HK-2 (cell line): ENCODE results near the gene PRDX5.

Source experiments
- DNase-seq: peaks from one replicate; pipeline ENCODE4 v3.0.0-alpha.2; 2018; ENCODE audit not compliant: unreplicated experiment

Gene PRDX5

DNA sequence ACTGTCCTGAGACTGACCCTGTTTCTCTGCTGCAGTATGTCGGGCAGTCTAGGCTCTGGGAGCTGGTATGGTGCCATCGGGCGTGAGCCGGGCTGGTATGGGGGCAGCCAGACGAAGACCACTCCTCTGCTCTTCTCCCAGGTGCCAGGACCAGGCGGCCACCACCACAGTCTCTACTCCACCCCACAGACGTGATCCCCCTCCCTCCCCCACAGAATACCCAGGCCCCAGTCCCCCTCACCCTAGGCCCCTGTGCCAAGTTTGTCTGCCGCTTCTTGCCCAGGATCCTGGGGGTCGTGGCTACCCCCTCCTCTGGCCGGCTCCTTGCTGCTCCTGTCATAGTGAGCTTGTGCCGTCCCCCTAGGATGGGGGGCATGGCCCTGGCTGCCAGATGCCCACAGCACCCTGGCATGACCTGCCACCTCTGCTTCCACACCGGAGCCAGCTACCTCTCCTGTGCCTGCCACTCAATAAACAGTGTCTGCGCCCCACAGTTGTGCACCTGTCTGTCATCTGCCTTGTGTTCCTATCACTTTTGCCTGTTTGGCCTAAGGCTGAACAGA is 28.8 kb upstream of the PRDX5 start:
- DNase-seq: no peak

DNA sequence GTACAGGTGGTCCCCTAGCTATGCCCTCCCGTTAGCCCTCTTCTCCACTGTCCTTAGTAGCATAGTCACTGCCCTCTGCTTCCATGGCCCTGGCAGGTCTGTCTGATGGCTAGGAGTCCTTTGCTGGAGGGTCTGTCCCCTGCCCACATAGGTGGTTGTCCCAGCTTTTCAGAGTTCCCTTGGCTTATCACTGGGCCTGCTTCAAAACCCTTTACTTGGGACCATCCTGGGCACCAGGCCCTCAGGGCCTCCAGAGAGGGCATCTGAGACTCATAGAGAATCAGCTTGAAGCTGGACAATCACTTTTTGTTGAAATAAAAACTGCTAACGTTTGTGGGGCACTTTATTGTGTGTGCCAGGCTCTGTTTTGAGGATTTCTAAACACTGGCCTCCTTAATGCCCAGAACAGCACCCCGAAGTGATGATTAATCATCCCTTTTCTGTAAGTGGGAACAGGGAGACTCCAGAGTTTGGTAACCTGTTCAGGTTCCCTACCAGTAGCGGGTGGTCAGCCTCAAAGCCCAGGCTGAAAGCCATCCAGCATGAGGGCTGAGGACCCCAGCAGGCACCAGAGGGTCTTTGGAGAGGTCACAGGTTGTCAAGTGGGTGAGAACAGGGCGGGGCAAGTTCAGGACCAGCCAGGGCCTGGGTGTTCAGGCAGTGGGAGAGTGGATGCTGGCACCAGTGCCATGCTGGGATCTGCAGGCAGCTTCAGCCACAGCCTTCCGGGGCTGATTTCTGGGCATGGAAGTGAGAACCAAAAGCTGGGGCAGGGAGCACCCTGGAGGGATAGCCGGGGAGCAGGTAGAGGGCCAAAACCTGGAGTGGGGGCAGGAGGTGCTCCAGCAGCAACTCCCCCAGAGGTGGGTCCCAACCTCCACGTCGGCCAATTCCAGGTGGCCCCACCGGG is 27.3 kb upstream of the PRDX5 start:
- no peak for DNase-seq

DNA sequence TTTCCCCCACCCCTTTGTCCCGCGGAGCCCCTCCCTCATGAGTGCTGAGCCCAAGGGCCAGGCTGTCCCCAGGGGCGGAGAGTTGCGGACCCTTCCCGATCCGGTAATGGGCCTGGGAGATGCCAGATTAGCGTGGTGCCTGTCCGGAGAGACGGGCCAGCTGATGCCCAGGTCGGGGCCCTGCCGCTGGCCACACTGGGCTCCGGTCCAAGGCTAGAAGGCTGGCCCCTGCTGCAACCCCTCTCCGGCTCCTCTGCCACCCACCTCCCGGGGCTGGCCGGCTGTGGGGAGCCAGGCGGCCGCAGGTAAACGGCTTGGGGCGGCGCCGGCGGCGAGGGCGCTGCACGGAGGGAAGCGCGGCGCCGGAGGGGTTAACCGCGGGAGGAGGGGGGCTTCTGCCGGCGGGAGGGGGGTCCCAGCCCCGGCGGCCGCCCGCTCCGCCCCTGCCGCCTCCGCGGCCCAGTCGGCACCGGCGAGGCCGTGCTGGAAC is 26.6 kb upstream of the PRDX5 start, which contains the start of gene KCNK4:
Gene KCNK4 (plus strand): TSS at position 41 of the 490 bp plus-strand sequence. CDS start 1,717 bp downstream, outside the sequence.
- DNase-seq: no peak

DNA sequence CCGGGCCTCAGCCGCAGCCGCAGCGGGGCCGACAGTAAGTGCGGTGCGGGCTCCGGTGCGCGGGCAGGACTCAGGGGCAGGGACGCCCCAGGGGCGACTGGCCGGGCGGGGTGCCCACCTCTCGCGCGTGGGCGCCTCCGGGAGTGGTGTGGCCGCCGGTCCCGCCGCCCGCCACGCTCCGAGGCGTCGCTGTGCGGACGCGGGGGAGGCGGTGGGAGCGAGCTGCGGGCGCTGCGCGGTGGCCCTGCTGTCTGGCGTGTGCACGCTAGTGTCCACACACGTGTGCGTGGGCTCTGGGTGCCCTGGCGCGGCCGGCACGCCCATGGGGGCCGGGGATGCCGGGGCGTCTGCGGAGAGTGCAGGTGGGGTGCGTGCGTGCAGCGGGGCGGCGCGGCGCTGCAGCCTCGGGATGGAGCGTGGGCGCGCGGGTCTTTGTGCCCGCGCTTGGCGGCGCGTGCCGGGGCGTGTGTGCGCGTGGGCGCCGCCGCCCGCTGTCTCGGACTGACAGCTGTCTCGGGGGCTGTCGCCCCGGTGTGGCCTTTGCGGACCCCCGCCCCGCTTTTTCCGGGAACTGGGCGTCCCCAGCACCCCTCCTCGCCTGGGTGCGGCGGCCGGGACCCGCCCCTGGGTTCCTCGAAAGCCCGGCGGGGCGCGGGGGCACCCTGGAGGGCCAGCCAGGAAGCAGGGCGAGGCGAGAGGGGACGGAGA is 26.0 kb upstream of the PRDX5 start:
- DNase-seq: no peak

DNA sequence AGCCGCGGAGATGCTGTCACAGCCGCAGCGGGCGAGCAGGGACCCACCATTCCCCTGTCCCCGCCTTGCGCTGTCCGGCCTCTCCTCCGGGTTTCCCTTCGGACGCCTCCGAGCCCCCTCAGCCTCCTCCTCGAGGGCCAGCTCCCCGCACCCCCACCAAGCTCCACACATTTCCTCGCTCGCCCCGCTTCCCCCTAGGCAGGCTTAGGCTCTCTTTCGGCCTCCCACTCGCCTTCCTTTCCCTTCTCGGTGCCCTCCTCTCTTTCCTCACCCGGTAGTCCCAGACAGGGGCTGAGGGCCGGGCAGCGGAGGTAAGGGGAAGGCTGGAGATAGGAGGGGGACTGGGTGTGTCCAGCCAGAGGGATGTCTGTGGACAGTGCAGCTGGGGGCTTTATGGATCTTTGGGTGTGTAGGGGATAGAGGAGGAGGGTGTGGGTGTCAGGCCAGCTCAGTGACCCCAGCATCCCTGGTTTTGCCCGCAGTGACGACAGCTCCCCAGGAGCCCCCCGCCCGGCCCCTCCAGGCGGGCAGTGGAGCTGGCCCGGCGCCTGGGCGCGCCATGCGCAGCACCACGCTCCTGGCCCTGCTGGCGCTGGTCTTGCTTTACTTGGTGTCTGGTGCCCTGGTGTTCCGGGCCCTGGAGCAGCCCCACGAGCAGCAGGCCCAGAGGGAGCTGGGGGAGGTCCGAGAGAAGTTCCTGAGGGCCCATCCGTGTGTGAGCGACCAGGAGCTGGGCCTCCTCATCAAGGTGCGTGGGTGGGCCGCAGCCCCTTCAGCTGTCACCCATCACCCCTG is 25.3 kb upstream of the PRDX5 start:
- no peak for DNase-seq

DNA sequence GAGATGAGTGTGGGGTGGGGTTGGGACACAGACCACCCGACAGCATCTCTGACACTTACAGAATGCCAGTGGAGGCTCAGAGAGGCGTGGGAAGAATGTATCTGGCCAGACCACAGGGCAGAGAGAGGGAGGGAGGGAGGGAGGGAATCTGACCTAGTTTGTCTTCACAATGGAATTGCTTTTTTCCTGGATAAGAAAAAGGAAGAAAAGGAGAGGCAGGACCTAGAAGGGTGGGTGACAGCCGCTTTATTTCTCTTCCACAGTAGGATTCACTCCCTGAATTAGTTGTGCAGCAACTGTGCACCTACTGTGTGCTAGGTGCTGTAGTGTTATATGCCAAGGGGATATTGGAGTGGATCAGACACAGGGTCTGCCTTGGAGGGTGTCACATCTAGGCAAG is 23.1 kb upstream of the PRDX5 start:
- DNase-seq: no peak

DNA sequence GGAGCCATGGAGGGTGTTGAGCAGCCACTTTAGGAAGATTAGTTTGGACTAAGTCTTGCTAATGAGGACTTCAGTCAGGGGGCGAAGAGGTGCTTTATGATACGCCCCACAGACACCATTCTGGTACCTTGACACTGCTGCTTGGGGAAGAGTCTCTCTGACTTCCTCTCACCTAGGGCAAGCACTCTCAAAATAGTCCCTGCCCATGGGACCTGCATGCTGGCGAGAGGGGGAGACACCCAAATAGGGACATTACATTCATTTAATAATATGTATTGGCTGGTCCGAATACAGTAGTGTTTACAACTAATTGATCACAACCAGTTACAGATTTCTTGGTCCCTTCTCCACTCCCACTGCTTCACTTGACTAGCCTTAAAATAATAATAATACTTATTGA is 22.2 kb upstream of the PRDX5 start:
- no peak for DNase-seq

DNA sequence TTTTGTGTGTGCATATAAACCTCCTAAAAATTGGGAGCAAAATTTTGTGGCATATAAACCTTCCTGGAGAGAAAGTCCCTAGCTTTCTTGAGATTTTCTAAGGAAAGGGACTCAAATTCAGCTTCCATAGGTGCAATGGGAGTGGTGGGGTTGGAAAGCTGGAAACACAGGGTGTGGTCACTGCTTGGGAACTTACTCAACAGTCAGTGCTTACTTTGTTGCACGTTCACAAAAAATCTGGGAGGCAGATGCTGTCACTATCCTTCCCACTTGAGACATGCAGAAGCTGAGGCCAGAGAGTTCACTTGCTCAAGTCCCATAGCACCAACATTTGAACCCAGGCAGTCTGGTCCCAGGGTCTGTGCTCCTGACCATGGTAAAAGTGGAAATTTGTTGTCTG is 21.7 kb upstream of the PRDX5 start:
- DNase-seq: no peak

DNA sequence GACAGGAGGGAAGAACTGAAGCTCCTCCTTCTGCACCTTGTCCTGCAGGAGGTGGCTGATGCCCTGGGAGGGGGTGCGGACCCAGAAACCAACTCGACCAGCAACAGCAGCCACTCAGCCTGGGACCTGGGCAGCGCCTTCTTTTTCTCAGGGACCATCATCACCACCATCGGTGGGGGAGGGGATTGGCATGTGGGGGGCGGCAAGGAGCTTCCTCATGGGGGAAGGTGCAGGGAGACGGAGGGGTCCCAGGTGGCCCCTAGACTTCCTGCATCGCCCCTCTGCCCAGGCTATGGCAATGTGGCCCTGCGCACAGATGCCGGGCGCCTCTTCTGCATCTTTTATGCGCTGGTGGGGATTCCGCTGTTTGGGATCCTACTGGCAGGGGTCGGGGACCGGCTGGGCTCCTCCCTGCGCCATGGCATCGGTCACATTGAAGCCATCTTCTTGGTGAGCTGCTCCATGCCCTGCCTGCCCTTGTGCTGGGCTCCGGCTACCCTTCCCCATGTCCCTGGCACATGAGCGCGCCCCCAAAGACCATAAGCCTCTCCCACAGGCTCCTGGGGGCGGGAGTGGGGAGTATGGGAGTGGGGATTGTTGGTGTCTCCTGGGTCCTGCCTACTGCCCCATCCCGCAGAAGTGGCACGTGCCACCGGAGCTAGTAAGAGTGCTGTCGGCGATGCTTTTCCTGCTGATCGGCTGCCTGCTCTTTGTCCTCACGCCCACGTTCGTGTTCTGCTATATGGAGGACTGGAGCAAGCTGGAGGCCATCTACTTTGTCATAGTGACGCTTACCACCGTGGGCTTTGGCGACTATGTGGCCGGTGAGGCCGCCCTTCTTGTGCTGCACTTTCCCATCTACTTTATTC is 20.9 kb upstream of the PRDX5 start:
- DNase-seq: no peak

DNA sequence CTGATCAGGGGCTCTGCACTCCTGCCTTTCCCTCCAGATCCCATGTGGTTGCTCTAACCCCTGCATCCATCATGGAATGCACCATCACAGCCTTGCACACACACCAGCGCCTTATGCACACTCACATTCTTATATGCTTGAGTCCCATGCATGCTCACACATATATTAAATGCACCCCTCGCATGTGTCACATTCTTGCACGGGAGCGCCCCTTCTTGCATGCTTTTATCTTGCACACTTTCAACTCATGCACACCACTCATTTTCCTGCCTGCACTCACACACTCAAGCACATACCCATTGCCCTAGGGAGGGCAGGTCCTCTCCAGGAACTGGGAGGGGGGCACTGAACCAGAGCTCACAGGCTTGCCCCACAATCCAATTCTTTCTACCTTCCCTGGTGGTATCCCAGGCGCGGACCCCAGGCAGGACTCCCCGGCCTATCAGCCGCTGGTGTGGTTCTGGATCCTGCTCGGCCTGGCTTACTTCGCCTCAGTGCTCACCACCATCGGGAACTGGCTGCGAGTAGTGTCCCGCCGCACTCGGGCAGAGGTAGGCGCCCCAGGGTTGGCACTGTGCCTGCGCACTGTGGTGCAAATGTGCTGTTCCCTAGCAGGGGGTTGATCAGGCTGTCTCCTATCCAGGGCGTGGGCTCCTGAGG is 20.1 kb upstream of the PRDX5 start:
- no peak for DNase-seq

DNA sequence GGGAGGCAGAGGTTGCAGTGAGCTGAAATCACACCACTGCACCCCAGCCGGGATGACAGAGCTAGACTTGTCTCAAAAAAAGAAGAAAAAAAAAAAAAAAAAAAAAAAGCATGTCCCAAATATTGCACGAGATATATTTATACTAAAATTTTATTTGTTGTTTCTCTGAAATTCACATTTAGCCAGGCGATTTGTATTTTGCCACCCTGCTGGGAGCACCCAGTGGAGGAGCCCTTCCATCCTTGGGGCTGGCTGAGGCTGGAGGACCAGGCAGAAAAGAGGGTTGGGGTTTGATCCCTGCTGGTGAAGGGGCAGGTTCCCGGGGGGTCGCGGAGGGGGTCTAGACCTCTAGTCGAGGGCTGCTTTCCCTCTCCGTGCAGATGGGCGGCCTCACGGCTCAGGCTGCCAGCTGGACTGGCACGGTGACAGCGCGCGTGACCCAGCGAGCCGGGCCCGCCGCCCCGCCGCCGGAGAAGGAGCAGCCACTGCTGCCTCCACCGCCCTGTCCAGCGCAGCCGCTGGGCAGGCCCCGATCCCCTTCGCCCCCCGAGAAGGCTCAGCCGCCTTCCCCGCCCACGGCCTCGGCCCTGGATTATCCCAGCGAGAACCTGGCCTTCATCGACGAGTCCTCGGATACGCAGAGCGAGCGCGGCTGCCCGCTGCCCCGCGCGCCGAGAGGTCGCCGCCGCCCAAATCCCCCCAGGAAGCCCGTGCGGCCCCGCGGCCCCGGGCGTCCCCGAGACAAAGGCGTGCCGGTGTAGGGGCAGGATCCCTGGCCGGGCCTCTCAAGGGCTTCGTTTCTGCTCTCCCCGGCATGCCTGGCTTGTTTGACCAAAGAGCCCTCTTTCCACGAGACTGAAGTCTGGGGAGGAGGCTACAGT is 18.7 kb upstream of the PRDX5 start:
- no peak for DNase-seq

DNA sequence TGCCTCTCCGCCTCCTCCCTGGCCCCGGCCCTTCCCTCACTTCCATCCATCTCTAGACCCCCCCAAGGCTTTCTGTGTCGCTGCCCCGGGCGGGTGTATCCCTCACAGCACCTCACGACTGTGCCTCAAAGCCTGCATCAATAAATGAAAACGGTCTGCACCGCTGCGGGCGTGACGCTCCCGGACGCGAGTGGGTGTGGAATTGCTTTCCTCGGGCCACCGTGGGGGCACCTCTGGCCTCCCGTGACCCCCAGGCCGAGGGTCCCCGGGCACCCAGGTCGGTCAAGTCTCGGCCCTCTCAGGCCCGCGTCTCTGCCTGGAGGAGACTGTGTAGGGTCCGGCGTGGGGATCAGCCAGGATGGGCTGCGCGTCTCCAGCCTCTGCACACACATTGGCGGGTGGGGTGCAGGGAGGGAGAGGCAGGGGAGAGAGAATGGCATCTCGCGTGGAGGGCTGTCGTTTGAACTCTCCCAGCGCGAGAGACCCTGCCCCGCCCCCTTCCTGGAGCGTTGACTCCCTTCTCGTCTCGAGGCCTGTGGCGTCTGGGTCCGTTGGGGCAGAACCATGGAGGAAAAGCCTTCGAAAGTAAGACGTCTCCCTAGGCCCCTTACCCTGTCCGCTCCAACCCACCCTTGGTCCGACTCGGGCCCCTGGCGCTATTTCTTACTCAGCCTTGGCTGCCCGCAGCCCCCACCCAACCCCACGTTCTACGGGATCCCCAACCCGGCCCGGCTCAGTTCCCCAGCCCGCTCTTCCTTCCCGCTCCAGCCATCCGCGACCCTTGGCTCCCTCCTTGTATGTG is 17.9 kb upstream of the PRDX5 start, which contains the start of gene CATSPERZ:
Gene CATSPERZ (plus strand): TSS at position 512 of the 802 bp plus-strand sequence. CDS start 53 bp downstream, at position 565.
- DNase-seq: no peak

DNA sequence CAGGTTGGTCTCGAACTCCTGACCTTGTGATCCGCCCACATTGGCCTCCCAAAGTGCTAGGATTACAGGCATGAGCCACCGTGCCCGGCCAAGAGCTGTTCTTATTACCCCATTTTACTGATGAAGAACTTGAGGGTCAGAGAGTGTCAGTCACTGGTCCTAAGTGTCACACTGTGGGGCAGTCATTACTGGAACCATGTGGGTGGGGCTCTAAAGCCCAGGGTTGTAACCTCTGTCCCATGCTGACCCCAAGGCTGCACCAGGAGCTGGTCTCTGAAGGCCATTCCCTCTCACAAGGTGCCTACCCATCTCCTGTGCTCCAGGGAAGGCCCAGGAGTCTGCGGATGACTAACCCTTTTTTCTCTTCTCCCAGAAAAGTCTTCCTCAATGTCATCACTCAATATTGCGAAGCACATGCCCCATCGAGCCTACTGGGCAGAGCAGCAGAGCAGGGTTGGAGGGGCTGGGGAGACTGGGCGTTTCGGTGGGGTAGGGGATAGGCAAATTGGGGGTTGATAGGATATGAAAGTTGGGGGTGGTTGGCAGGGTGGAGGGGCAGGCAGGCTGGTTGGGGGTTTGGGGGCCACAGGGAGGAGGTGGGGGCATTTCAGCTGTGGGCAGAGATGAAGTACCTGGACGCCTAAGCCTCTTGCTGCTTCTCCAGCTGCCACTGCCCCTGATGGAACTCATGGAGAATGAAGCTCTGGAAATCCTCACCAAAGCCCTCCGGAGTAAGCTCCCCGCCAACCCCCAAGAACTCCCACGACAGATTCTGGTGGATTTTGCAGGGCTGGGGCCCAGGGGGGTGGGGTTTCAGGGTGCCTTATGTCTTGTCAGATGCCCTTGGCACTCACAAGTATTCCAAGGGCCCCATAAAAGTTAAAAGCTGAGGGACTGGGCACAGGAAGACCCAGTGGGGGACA is 14.6 kb upstream of the PRDX5 start:
- no peak for DNase-seq

DNA sequence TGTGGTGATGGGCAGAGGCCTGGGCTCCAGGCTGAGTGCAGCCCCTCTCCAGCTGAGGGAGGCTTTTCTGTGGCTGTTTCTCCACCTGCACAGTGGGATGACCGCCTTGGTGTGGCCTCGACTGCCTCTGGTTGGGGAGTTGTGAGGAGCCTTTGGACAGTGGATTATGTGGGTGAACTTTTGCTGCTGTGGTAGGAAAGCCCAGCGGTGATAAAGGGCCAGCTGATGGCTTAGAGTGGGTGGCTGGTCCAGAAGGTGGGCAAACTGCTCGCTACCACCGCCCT is 13.9 kb upstream of the PRDX5 start:
- DNase-seq: no peak

DNA sequence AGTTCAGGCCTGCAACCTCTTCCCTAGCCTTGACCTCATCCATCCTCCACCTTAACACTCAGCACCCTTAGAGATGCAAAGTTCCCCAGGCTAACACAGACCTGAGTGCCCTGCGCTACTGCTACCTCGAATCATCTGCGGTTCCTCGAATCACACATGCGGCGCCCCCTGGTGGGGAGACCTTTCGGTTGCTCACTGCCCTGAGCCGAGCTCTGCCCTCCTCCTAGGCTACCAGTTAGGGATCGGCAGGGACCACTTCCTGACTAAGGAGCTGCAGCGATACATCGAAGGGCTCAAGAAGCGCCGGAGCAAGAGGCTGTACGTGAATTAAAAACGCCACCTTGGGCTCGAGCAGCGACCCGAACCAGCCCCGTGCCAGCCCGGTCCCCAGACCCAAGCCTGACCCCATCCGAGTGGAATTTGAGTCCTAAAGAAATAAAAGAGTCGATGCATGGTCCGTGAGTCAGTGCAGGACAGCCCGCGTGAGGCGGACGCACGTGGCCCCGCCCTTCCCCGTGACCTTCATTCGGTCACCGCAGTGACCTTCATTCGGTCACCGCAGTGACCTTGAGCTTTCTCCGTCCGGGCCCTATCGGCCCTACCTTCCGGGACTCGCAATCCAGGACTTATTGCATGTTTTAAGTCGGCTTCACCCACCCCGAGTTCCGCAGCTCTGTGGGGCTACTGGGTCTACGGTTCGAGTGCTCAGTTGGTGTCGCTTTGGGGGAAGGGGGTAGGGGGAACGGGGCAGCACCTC is 13.4 kb upstream of the PRDX5 start:
- peak; percentile 91 for DNase-seq

DNA sequence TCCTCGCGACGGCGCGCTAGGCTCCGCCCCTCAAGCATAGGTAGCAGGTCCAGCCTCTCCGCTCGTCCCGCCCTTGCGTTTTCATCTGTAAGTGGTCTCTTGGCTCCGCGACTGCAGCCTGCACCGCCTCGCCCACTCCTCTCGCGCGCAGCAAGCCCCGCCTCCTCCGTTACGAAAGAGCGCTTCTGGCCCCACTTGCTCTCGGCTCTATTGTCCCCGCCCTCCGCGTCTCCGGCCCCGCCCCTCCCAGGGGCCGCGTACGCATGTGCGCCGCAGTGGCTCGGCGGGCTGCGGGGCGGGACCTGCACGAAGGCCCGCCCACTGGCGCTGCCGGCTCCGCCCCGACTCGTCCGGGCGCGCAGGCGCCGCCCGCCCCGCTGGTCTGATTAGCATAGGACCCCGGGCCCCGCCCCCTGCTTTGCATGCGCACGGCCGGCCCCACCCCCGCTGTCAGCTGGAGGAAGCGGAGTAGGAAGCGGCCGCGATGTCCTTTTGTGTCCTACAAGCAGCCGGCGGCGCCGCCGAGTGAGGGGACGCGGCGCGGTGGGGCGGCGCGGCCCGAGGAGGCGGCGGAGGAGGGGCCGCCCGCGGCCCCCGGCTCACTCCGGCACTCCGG is 12.7 kb upstream of the PRDX5 start, which contains the start of gene ESRRA:
Gene ESRRA (plus strand): TSS at position 450 of the 616 bp plus-strand sequence. CDS start 1,656 bp downstream, outside the sequence.
- peak; percentile 97 for DNase-seq
